Chondrocyte (in vitro differentiated cells): ENCODE results near the gene ENTPD2. TPM values are rescaled to one million over a fixed set of nuclear protein-coding genes. Genes with fewer than 3 reads are reported as not detected.
A peak's percentile ranks its signal among the peaks of the same experiment; 100 is the strongest.

Experiments used
- DNase-seq: peaks from one replicate; pipeline ENCODE4 v3.0.0; 2021; ENCODE audit warnings: mixed read lengths, low spot score
- H3K27ac Mint-ChIP-seq: one replicate; pipeline ENCODE4 v1.8.0; 2021; ENCODE audit warnings: mild to moderate bottlenecking, moderate library complexity, mixed read lengths; ENCODE audit not compliant: unreplicated experiment
- H3K27me3 Mint-ChIP-seq: 2 replicates; pipeline ENCODE4 v1.8.0; 2021; ENCODE audit warnings: low read depth, mixed read lengths
- H3K36me3 Mint-ChIP-seq: 2 replicates; pipeline ENCODE4 v1.8.0; 2021; ENCODE audit warnings: low read depth, mixed read lengths
- H3K4me1 Mint-ChIP-seq: 2 replicates; pipeline ENCODE4 v1.8.0; 2021; ENCODE audit warnings: low read depth, mild to moderate bottlenecking, mixed read lengths
- H3K4me3 Mint-ChIP-seq: one replicate; pipeline ENCODE4 v1.8.0; 2021; ENCODE audit warnings: mild to moderate bottlenecking, moderate library complexity, mixed read lengths; ENCODE audit not compliant: unreplicated experiment
- H3K9me3 Mint-ChIP-seq: 2 replicates; pipeline ENCODE4 v1.8.0; 2021; ENCODE audit warnings: low read depth, mixed read lengths
- total RNA-seq: library from RNA; stranded (reverse); gene quantifications from 3 replicates; pipeline ENCODE4 v1.2.1, GENCODE V29; 2021
- TF ChIP-seq, protein P1 (sequence below): fragments of 200-600 bp; sonication (generic); IDR thresholded peaks from 2 replicates; pipeline ENCODE4 v1.5.0; 2021; ENCODE audit warnings: antibody characterized with exemption, mild to moderate bottlenecking, moderate library complexity

The ENTPD2 gene
- total RNA-seq, 1 donor from 2014 or later, result 0.15 TPM

DNA sequence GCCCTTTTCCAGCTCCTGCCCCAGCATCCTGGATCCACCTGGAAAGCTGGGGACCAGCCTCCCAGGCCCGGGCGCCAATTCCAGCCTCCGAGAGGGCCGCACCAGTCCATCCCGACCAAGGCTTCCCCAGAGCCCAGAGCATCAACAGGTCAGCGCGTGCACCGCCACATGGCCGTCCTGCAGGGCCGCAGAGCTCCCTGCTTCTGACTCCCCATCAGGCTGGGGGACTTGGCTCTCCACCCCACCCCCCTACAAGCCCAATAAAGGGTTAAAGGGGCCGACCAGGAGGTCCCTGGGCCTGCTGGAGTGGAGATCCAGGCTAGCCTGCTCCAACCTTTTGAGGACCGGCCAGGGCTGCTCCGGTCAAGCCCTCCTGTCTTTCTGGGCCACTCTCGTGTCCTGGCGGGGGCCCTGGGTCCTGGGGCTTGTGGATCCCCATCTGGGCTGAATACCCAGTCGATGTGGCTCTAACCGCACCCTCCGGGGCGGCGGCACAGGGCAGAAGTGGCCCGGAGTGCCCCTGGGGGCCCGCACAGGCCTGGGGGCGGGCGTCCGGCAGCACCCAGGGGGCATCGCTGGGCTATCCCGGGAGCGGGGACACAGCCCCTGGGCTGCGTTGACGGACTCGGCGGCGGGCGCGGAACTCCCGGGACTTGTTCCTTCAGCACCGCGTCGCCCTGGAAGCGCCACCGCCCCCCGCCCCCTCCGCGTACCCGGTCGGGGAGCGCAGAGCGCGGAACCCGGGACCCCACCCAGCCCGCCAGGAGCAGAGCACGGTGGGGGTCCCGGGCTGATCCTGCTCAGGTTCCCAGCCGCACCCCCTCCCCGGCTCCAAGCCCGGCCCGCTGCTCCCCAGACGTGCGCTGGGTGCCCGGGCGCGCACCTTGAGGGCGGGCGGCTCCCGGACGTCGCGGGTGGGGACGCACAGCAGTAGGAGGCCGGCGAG, 590 bp downstream of the ENTPD2 start:
- DNase-seq, result no peak
- peaks cover 11% of the 10 kb centered on the region for H3K27me3 Mint-ChIP-seq
- H3K9me3 Mint-ChIP-seq, result no peaks in the 10 kb centered on the region
- TF ChIP-seq, protein P1, sequence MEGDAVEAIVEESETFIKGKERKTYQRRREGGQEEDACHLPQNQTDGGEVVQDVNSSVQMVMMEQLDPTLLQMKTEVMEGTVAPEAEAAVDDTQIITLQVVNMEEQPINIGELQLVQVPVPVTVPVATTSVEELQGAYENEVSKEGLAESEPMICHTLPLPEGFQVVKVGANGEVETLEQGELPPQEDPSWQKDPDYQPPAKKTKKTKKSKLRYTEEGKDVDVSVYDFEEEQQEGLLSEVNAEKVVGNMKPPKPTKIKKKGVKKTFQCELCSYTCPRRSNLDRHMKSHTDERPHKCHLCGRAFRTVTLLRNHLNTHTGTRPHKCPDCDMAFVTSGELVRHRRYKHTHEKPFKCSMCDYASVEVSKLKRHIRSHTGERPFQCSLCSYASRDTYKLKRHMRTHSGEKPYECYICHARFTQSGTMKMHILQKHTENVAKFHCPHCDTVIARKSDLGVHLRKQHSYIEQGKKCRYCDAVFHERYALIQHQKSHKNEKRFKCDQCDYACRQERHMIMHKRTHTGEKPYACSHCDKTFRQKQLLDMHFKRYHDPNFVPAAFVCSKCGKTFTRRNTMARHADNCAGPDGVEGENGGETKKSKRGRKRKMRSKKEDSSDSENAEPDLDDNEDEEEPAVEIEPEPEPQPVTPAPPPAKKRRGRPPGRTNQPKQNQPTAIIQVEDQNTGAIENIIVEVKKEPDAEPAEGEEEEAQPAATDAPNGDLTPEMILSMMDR, result no peak
- H3K36me3 Mint-ChIP-seq, result no peaks in the 10 kb centered on the region
- no peak overlapping the region for H3K27ac Mint-ChIP-seq
- H3K4me1 Mint-ChIP-seq, result peaks cover 9% of the 10 kb centered on the region
- no peak overlapping the region for H3K4me3 Mint-ChIP-seq

- Mint-ChIP-seq H3K36me3 (no peaks in the 10 kb centered on the region), H3K4me3 (no peak overlapping the region), H3K4me1 (peaks cover 7% of the 10 kb centered on the region), H3K9me3 (no peaks in the 10 kb centered on the region), H3K27me3 (peaks cover 11% of the 10 kb centered on the region), H3K27ac (no peak overlapping the region)
- TF ChIP-seq, protein P1, result no peak
- no peak for DNase-seq
Measured at GRCh38 chr9:137052293-137052692, 1.6 kb downstream of the ENTPD2 start.

GRCh38 chr9:137051145-137051724, 2.6 kb downstream of the ENTPD2 start:
- DNase-seq, result no peak
- Mint-ChIP-seq H3K27me3 (peaks cover 11% of the 10 kb centered on the region), H3K4me1 (peaks cover 7% of the 10 kb centered on the region), H3K27ac (no peak overlapping the region), H3K9me3 (no peaks in the 10 kb centered on the region), H3K4me3 (no peak overlapping the region), H3K36me3 (no peaks in the 10 kb centered on the region)
- TF ChIP-seq, protein P1, result no peak

DNA sequence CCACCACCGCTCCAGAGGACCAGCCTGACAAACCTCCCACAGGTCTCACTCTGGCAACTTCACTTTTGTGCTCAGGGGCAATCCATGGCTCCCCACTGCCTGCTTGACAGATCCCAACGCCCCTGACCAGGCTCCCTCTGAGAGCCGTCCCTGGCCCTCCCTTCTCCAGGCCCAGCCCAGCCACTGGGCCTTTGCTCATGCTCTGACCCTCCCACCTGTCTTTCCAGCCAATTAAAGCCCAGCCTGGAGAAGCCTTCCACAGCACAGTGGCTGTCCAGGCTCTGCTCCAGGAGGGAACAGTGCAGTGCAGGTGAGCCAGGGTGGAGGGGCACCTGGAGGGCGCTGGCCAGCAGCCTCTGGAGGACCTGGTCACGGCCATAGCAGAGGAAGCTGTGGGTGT, 3.3 kb downstream of the ENTPD2 start:
- H3K36me3 Mint-ChIP-seq, result no peaks in the 10 kb centered on the region
- no peak for DNase-seq
- H3K27me3 Mint-ChIP-seq, result peaks cover 11% of the 10 kb centered on the region
- TF ChIP-seq, protein P1, result no peak
- H3K9me3 Mint-ChIP-seq, result no peaks in the 10 kb centered on the region
- no peak overlapping the region for H3K27ac Mint-ChIP-seq
- H3K4me1 Mint-ChIP-seq, result peaks cover 4% of the 10 kb centered on the region
- no peak overlapping the region for H3K4me3 Mint-ChIP-seq

GRCh38 chr9:137049544-137050449, 4.1 kb downstream of the ENTPD2 start:
- no peak for DNase-seq
- Mint-ChIP-seq H3K36me3 (no peaks in the 10 kb centered on the region), H3K27ac (no peak overlapping the region), H3K4me3 (no peak overlapping the region), H3K27me3 (peaks cover 11% of the 10 kb centered on the region), H3K4me1 (peaks cover 5% of the 10 kb centered on the region), H3K9me3 (no peaks in the 10 kb centered on the region)
- TF ChIP-seq, protein P1, result peak; percentile 77
